Fibroblast of mammary gland (primary cell): Measurements from ENCODE around the gene ANP32D.
"Not testable (repeated sequence)": the region's sequence is repeated elsewhere in the genome, so short reads cannot be mapped to it uniquely, and the experiment has no call there.

ENCODE experiments used
- DNase-seq: peaks from one replicate; pipeline ENCODE4 v3.0.0-alpha.2; 2010; ENCODE audit warnings: low read depth
- H3K4me3 ChIP-seq: 2 replicates; pipeline ENCODE4 v1.5.1; 2011; ENCODE audit warnings: low read depth, mild to moderate bottlenecking, low read length, moderate library complexity; ENCODE audit not compliant: control insufficient read depth
- TF ChIP-seq, protein P1 (sequence below): conservative IDR thresholded peaks from 2 replicates; pipeline ENCODE4 v1.5.1; 2011; ENCODE audit warnings: low read depth, low read length, inconsistent platforms; ENCODE audit not compliant: control insufficient read depth, insufficient read depth

The ANP32D gene

DNA sequence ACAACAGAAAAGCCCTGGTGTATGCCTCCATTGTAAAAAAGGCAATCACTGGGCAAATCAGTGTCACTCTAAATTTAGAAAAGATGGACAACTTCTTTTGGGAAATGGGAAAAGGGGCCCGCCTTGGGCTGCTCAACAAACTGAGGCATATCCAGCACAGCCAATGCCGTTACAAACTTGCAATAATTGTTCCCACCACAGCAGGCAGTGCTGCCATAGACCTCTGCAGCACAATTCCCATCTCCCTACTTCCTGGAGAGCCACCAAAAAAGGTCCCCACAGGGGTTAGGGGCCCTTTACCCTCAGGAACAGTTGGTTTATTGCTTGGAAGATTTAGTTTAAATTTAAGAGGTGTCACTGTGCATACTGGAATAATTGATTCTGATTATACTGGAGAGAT lies 36.6 kb downstream of the ANP32D start:
- TF ChIP-seq, protein P1, sequence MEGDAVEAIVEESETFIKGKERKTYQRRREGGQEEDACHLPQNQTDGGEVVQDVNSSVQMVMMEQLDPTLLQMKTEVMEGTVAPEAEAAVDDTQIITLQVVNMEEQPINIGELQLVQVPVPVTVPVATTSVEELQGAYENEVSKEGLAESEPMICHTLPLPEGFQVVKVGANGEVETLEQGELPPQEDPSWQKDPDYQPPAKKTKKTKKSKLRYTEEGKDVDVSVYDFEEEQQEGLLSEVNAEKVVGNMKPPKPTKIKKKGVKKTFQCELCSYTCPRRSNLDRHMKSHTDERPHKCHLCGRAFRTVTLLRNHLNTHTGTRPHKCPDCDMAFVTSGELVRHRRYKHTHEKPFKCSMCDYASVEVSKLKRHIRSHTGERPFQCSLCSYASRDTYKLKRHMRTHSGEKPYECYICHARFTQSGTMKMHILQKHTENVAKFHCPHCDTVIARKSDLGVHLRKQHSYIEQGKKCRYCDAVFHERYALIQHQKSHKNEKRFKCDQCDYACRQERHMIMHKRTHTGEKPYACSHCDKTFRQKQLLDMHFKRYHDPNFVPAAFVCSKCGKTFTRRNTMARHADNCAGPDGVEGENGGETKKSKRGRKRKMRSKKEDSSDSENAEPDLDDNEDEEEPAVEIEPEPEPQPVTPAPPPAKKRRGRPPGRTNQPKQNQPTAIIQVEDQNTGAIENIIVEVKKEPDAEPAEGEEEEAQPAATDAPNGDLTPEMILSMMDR = no peak
- H3K4me3 ChIP-seq = no peak overlapping the region
- no peak for DNase-seq

DNA sequence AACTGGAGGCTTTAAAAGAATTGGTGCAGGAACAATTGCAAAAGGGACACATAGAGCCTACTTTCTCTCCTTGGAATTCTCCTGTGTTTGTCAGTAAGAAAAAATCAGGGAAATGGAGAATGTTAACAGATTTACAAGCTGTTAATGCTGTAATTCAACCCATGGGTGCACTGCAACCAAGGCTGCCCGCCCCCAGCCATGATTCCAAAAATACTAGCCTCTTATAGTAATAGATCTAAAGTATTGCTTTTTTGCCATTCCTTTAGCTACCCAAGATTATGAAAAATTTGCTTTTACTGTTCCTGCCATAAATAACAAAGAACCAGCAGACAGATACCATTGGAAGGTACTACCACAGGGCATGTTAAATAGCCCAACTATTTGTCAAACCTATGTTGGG lies 37.8 kb downstream of the ANP32D start:
- no peak for DNase-seq
- TF ChIP-seq, protein P1 = no peak
- no peak overlapping the region for H3K4me3 ChIP-seq

DNA sequence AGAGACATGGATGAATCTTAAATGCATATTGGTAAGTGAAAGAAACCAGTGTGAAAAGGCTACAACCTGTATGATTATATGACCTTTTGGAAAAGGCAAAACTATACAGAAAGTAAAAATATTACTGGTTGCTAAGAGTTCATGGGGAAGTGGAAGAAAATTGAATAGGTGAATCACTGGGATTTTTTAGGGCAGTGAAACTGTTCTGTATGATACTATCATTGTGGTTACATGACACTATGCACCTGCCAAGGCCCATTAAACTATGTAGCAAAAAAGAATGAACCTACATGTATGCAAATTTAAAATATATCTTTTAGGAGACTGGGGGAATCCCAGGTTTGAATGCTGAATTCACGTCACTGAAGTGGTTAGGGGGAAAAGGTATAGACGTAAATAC lies 40.5 kb downstream of the ANP32D start:
- no peak overlapping the region for H3K4me3 ChIP-seq
- DNase-seq = no peak
- TF ChIP-seq, protein P1 = no peak

DNA sequence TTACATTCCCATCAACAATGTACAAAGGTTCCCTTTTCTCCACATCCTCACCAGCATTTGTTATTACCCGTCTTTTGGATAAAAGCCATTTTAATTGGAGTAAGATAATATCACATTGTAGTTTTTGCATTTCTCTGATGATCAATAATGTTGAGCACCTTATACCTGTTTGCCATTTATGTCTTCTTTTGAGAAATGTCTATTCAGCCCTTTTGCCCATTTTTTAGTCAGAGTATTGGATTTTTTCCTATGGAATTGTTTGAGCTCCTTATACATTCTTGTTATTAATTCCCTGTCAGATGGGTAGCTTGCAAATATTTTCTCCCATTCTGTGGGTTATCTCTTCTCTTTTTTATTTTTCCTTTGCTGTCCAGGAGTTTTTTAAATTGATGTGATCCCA lies 42.4 kb downstream of the ANP32D start:
- TF ChIP-seq, protein P1 = no peak
- no peak overlapping the region for H3K4me3 ChIP-seq

DNA sequence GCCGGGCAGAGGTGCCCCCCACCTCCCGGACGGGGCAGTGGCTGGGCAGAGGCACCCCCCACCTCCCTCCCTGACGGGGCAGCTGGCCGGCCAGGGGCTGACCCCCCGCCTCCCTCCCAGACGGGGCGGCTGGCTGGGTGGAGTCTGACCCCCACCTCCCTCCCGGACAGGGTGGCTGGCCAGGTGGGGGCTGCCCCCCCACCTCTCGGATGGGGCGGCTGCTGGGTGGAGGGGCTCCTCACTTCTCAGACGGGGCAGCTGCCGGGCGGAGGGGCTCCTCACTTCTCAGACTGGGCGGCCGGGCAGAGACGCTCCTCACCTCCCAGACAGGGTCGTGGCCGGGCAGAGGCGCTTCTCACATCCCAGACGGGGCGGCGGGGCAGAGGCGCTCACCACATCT lies 48.0 kb downstream of the ANP32D start:
- not testable (repeated sequence) for DNase-seq, H3K4me3 ChIP-seq

More for the DNA sequence above, 42.4 kb downstream of the ANP32D start:
- no peak for DNase-seq
